Subcutaneous abdominal adipose tissue (tissue), 5 donors: ENCODE results near the gene MGAT5.

Experiments used
- H3K27ac ChIP-seq: one replicate; pipeline ENCODE4 v1.7.0; 2013; ENCODE audit warnings: low read depth, mild to moderate bottlenecking, inconsistent platforms, low read length, moderate library complexity
- H3K27me3 ChIP-seq, 5 donors: one replicate each; pipeline ENCODE4 v1.7.0; 2013; ENCODE audit warnings: low read length in 5 of 5, inconsistent platforms in 1 of 5; ENCODE audit not compliant: control insufficient read depth in 5 of 5, insufficient read depth in 4 of 5
- H3K36me3 ChIP-seq, 5 donors: one replicate each; pipeline ENCODE4 v1.7.0; 2013; ENCODE audit warnings: low read length in 5 of 5; ENCODE audit not compliant: control insufficient read depth in 5 of 5, insufficient read depth in 5 of 5
- H3K4me1 ChIP-seq, 5 donors: one replicate each; pipeline ENCODE4 v1.7.0; 2013; ENCODE audit warnings: low read length in 5 of 5, mild to moderate bottlenecking in 3 of 5, moderate library complexity in 1 of 5; ENCODE audit not compliant: control insufficient read depth in 5 of 5, insufficient read depth in 5 of 5
- H3K4me3 ChIP-seq, 5 donors: one replicate each; pipeline ENCODE4 v1.7.0; 2013; ENCODE audit warnings: low read length in 5 of 5, low read depth in 1 of 5
- H3K9ac ChIP-seq, 5 donors: one replicate each; pipeline ENCODE4 v1.7.0; 2013; ENCODE audit warnings: low read length in 5 of 5, mild to moderate bottlenecking in 4 of 5, moderate library complexity in 3 of 5
- H3K9me3 ChIP-seq, 5 donors: one replicate each; pipeline ENCODE4 v1.7.0; 2013; ENCODE audit warnings: low read length in 5 of 5; ENCODE audit not compliant: control insufficient read depth in 5 of 5
- donor health status: healthy.
- donor health status: healthy.
- donor health status: healthy.
- donor health status: healthy.
- donor health status: healthy.

The MGAT5 gene

GRCh38 chr2:134491022-134491421 is 237.2 kb downstream of the MGAT5 start:
- Histone ChIP-seq H3K4me3 (no peak overlapping the region), H3K36me3 (no peaks in the 10 kb centered on the region), H3K4me1 (no peaks in the 10 kb centered on the region), H3K9me3 (no peaks in the 10 kb centered on the region), H3K27ac (no peak overlapping the region), H3K9ac (no peak overlapping the region), H3K27me3 (peaks cover 0 to 3% (median 0%) of the 10 kb centered on the region in 5 donors)

GRCh38 chr2:134491771-134492441 is 238.0 kb downstream of the MGAT5 start:
- peaks cover 0 to 3% (median 0%) of the 10 kb centered on the region in 5 donors for H3K27me3 ChIP-seq
- no peaks in the 10 kb centered on the region for H3K36me3 ChIP-seq
- H3K4me1 ChIP-seq, result no peaks in the 10 kb centered on the region
- no peaks in the 10 kb centered on the region for H3K9me3 ChIP-seq
- H3K4me3 ChIP-seq, result no peak overlapping the region
- H3K9ac ChIP-seq, result no peak overlapping the region
- H3K27ac ChIP-seq, result no peak overlapping the region

DNA sequence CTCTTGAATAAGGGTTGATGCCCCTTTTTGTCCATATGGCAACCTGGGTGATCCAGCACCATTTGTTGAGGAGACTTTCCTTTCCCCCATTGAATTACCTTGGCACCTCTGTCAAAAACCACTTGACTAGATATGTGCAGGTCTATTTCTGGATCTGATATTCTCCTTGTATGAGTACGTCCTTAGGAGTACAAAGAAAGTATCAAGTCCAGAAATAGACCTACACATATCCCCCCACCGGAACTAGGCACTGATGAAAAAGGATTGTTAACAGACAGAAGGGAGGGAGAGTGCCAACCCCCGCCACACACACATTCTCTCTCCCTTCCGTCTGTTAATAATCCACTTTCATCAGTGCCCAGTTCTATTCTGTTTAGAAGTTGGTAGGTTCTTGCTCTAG is 239.9 kb downstream of the MGAT5 start:
- Histone ChIP-seq H3K27me3 (peaks cover 0 to 3% (median 0%) of the 10 kb centered on the region in 5 donors), H3K4me3 (no peak overlapping the region), H3K27ac (no peak overlapping the region), H3K9ac (no peak overlapping the region), H3K9me3 (no peaks in the 10 kb centered on the region), H3K4me1 (no peaks in the 10 kb centered on the region), H3K36me3 (no peaks in the 10 kb centered on the region)

GRCh38 chr2:134498654-134499053 is 244.8 kb downstream of the MGAT5 start:
- Histone ChIP-seq H3K27me3 (no peaks in the 10 kb centered on the region), H3K36me3 (no peaks in the 10 kb centered on the region), H3K9ac (no peak overlapping the region), H3K9me3 (no peaks in the 10 kb centered on the region), H3K4me1 (peaks cover 0 to 4% (median 3%) of the 10 kb centered on the region in 5 donors), H3K4me3 (no peak overlapping the region), H3K27ac (no peak overlapping the region)

GRCh38 chr2:134499307-134499926 is 245.5 kb downstream of the MGAT5 start:
- H3K27me3 ChIP-seq, result no peaks in the 10 kb centered on the region
- no peaks in the 10 kb centered on the region for H3K9me3 ChIP-seq
- no peak overlapping the region for H3K27ac ChIP-seq
- H3K9ac ChIP-seq, result no peak overlapping the region
- no peaks in the 10 kb centered on the region for H3K36me3 ChIP-seq
- H3K4me1 ChIP-seq, result peaks cover 0 to 4% (median 3%) of the 10 kb centered on the region in 5 donors
- no peak overlapping the region for H3K4me3 ChIP-seq

DNA sequence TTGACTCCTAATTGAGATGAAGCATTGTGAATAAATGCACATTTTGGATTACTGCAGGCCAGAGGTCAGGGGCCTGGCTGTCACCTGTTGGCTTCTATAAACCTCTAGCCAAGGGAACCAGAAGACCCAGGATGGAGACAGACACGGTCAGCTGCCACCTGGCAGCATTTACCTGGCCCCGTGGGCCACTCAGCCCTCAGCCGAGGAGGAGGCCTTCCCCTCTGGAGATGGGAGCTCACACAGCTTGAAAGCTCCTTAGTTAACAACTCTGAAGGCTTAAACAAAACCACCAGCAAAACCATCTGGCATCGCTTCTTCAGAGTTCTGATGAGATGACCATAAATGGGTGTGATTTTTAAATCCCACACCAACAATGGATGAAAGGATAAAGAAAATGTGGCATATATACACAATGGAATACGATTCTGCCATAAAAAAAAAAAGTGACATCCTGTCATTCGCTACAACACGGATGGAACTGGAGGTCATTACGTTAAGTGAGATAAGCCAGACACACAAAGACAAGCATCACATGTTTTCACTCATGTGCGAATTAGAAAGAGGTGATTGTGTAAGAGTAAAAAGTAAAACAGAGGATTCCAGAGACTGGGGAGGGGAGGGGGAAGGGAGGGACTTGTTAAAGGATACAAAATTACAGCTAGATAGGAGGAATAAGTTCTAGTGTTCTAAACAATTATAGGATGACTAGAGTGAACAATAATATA is 246.5 kb downstream of the MGAT5 start:
- Histone ChIP-seq H3K9ac (no peak overlapping the region), H3K4me1 (peaks cover 0 to 4% (median 3%) of the 10 kb centered on the region in 5 donors), H3K36me3 (no peaks in the 10 kb centered on the region), H3K27me3 (no peaks in the 10 kb centered on the region), H3K4me3 (no peak overlapping the region), H3K9me3 (no peaks in the 10 kb centered on the region), H3K27ac (no peak overlapping the region)

- no peaks in the 10 kb centered on the region for H3K9me3 ChIP-seq
- H3K27me3 ChIP-seq, result no peaks in the 10 kb centered on the region
- no peak overlapping the region for H3K4me3 ChIP-seq
- H3K27ac ChIP-seq, result no peak overlapping the region
- H3K4me1 ChIP-seq, result peaks cover 0 to 4% (median 3%) of the 10 kb centered on the region in 5 donors
- H3K36me3 ChIP-seq, result no peaks in the 10 kb centered on the region
- H3K9ac ChIP-seq, result no peak overlapping the region
Measured at GRCh38 chr2:134501476-134502091, 247.7 kb downstream of the MGAT5 start.

DNA sequence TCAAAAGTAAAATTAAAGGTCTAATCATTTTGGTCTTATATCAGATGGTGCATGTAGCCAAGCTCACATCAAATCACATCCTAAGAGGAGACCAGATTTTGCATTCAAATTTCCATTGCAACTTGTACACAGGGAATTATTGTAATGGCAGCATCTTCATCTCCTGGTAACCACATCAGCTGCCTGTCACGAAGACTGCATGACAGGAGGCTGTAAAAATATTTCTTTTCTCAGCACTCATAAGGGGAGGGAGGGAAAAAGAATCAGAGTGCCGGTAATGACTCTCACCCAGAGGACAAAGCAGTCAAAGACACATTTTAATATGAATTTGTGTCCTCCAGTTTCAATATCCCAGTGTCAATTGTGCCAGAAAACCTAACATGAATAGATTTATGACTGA is 248.2 kb downstream of the MGAT5 start:
- Histone ChIP-seq H3K36me3 (no peaks in the 10 kb centered on the region), H3K9ac (no peak overlapping the region), H3K27ac (no peak overlapping the region), H3K27me3 (no peaks in the 10 kb centered on the region), H3K9me3 (no peaks in the 10 kb centered on the region), H3K4me1 (peaks cover 0 to 4% (median 3%) of the 10 kb centered on the region in 5 donors), H3K4me3 (no peak overlapping the region)
